Amygdala (tissue), 56 donors: ENCODE measurements around the gene STX8.
"Not testable (repeated sequence)": the region's sequence is repeated elsewhere in the genome, so short reads cannot be mapped to it uniquely, and the experiment has no call there.

Experiments used
- DNase-seq, 56 donors: peaks; one replicate each; lab custom pipeline; 2025; lab: John Stamatoyannopoulos, UW

Gene STX8, protein sequence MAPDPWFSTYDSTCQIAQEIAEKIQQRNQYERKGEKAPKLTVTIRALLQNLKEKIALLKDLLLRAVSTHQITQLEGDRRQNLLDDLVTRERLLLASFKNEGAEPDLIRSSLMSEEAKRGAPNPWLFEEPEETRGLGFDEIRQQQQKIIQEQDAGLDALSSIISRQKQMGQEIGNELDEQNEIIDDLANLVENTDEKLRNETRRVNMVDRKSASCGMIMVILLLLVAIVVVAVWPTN

DNA sequence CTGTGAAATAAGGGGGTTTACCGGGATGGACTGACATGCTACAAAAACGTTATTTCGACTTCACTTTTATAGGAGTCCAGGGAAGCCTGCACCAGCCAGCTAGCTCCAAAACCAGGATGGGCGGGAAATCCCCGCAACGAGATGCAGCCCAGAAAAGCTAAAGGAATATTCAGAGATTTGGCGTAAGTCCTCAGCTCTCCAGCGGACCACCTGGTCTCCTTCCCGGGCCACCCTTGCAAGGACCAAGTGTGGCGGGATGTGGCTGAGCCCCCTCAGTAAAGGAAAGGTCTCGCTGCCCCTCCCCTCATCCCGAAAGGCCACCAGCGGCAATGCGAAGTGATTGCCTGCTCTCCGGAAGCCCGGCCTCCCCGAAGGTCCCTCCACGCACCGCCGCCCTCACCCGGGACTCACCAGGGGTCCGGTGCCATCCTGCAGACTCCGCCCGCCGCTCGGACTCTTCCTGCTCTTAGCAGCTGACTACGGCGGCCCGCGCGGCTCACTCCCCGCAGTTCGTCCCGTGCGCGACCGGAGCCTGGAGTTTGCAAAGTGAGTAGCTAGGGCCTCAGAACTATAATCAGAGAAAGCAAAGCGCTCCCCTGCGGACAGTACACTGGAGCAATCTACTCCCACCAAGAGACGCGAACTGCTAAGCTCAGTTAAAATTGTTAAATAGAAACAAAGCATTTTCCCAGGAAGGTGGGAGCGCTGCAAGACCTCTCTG lies at the start of gene STX8:
STX8 (minus strand) TSS at position 440 of the 721 bp plus-strand sequence; CDS start at position 428, 12 bp downstream.
- DNase-seq, result peak in 55 of 56 donors; percentile 24 to 90 (median 74)

DNA sequence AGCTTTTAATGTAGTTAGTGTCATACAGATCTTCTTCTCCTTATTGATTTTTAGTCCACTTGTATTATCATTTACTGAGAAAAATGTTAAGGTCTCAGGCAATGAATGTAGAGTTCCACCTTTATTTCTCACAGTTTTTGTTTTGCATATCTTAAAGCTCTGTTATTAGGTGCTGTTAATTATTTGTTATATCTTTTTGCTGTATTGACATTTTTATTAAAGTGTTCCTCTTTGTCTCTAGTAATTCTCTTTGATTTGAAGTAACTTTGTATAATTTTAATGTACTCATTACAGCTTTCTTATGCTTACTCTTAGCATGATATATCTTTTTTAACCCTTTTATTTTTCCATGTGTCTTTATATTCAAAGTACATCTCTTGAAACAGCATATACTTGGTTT lies 47.3 kb upstream of the STX8 start:
- DNase-seq, result no peak

DNA sequence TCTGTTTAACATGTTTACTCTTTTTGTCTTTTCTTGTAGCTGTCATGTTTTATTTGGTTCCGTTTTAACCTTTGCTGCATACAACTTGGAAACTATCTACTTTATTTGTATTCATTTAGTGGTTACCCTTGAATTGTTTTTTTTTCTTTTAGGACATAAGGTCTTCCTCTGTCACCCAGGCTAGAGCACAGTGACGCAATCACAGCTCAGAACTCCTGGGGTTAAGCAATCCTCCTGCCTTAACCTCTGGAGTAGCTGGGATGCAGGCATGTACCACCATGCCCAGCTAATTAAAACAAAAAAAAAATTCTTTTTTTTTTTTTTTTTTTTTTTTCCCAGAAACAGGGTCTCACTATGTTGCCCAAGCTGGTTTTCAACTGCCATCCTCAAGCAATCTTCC lies 39.9 kb upstream of the STX8 start:
- no peak for DNase-seq

DNA sequence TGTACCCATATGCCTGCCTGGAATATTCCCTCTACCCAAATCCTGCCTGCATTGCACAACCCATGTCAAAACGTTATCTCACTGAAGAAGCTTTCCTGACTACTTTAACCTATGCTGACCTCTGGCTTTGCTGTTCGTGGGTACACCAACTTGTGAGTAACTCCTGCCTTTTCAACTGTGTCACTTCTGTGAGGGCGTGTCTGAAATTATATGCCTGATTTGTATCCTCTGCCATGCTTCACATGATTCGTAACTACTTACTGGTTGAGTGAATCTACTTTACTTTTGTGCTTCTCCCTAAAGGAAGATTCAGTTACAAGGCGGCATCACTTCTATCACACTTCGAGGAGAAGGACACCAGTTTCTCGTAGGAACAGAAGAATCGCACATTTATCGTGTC lies 36.4 kb upstream of the STX8 start:
- no peak for DNase-seq

DNA sequence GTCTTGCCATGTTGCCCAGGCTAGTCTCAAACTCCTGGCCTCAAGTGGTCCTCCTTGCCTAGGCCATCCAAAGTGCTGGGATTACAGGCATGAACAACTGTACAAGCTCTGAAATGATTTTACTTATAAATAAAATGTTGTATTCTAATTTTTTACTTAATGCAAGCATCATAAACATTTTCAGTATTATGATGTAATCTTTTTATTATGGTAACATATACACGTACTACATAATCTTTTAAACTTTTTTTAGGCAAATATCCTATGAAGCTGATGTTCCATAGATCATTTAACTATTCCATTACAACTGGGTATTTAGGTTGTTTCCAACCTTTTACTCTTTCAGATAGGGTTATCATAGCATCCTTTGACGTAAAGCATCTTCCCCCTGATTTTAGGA lies 35.9 kb upstream of the STX8 start:
- DNase-seq, result no peak

DNA sequence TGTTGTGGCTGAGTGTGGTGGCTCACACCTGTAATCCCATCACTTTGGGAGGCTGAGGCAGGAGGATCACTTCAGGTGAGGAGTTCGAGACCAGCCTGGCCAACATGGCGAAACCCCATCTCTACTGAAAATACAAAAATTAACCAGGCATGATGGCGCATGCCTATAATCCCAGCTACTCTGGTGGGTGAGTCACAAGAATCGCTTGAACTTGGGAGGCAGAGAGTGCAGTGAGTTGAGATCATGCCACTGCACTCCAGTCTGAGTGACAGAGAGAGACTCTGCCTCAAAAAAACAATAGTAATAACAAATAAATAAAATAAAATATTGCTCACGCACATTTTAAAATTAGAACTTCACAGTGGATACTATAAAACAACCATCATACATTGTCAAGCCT lies 31.4 kb upstream of the STX8 start:
- DNase-seq, result not testable (repeated sequence)

DNA sequence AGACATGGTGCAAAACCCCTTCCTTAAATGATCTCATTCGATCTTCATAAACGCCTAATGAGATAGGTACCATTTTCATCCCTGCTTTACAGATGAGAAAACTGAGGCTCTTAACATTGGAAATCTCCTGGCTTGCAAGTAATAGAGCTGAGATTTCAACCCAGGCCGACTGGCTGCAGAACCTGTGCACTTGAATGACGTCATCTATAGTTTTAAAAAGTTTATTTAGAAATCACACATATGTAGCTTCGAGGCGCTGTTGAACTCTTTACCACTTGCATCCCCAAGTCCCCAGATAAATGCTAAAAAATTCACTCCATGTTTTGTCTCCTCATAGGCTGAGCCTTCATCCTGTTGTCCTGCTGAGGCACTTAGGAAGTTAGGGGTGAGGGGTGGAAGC lies 30.8 kb upstream of the STX8 start:
- no peak for DNase-seq

DNA sequence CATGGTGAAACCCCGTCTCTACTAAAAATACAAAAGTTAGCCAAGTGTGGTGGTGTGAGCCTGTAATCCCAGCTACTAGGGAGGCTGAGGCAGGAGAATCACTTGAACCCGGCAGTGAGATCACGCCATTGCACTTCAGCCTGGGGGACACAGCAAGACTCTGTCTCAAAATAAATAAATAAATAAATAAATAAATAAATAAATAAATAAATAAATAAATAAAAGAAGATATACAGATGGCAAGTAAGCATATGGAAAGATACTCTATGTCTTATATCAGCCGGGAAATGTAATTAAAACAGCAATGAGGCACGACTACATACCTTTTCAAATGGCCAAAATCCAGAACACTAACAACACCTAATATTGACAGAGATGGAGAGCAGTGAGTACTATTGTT lies 29.0 kb upstream of the STX8 start:
- not testable (repeated sequence) for DNase-seq

DNA sequence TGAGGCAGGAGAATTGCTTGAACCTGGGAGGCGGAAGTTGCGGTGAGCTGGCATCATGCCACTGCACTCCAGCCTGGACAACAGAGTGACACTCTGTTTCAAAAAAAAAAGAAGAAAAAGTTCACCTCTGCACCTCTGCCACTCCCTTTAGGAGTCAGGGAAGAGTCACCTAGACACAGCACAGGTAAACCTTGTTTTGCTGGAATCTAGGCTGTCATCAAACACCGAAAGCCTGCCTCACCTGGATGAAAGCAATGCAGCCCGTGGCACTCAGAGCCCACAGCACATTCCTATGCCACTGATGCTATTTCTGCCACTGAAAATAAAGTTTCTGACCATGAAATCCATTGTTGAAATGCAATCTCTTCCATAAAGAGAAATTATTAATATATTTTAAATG lies 23.0 kb upstream of the STX8 start:
- DNase-seq, result no peak

DNA sequence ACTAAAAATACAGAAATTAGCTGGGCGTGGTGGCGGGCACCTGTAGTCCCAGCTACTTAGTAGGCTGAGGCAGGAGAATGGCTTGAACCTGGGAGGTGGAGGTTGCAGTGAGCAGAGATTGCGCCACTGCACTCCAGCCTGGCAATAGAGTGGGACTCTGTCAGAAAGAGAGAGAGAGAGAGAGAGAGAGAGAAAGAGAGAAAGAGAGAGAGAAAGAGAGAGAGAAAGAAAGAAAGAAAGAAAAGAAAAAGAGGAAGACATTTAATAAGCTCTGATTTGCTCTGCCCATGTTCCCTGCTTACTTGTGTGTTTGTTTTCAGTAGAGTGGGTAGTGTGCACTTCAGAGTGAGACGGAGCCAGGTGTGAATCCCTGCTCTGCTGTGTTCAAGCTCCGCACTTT lies 22.0 kb upstream of the STX8 start:
- DNase-seq, result not testable (repeated sequence)

DNA sequence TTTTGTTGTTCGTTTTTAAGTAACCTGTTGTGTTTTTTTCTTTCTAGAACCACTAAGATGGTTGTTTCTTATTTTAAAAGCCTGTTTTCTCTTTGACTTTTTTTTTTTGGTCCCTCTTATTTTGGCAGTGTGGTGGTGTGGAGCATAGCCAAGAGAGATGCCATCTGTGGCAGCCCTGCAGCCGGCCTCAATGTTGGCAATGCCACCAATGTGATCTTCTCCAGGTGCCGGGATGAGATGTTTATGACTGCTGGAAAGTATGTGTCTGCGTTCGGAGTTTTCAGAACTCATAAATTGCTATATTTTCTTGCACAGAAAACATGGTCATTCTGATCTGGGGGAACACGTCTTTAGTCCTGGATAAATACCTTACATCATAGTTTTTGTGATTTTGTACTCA lies 18.4 kb upstream of the STX8 start:
- no peak for DNase-seq

DNA sequence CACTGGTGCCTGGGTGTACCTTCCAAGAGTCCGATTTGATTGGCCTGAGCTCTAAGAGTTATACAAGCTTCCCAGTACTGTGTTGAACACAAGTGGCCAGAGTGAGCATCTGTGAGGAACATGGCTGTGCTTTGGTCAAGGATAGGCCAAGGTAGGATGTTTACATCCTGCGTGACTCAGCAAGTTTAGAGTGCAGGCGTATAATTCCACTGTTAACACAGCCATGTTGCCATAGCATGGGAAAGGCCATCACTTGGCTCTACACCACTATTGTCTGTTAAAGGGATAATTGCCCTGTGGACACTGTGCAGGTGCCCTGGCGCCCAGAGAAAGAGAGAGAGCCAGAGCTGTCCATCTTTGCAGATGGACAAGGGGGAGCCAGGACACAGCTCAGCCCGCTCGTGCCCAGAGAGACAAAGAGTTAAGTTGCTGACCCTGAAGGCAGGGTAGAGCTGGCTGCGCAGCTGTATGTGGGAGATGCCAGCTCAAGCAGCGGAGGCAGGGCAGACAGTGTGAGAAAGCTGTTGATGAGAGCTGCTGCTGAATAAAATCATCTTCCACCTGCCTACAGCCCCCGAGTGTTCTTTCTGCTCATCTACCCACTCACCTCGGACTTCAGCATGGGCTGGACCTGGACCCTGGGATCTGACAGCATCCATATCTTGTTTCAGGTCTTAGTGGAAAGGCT lies 12.5 kb upstream of the STX8 start:
- DNase-seq, result peak in 1 of 56 donors; percentile 3

DNA sequence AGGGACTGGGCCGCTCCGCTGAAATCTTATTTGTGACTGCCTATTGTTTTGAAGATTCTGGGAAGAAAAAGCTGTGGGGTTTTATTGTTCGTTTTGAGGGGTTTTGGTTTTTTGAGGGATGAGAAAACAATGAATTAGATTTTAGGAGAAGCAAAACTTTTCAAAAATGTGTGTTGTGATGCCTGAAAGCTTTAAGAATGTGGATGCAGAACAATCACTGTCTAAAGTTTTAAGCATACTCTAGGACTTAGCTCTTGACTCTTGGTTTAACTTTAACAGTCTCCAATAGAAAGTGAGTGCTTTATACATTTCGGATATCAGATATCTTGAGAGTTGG lies 1.7 kb upstream of the STX8 start:
- no peak for DNase-seq

DNA sequence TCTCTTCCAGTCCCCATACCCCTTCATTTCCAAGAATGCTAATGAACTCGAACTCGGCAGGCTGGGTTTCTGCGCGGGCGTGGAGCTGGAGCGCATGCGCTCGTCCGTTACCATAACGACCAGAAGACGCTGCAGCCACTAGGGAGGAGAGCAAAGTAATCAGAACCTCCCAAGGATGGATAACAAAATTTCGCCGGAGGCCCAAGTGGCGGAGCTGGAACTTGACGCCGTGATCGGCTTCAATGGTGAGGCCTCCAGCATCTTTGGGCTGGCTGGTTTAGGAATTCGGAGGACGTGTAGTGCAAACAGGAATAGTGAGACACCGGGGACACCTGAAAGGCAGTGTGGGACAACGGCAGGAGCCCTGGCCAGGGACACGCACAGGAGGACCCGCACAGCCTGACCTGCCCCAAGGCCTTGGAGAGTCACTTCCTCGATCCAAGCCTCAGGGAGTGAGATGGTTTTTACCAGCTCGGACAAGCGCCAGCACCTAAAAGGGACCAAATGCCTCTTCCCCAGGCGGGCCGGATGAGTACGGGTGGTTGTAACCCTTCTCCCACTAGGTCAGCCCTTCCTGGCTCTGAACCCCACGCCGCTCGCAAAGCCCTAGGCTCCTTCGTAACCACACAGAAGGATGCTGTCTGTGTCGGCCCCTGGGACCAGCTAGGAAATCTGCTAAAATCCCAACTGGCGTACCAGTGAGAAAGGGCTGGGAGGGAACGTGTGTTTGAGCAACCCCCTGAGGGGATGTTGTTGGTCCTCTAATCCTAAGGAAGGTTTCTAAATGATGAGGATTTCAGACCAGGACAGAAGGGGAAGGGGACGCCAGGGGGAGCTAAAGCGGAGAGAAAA lies 1.1 kb upstream of the STX8 start, which contains the start of gene CFAP52:
CFAP52 (plus strand) TSS at position 122 of the 852 bp plus-strand sequence; CDS start at position 176, 54 bp downstream.
- peak in 54 of 56 donors; percentile 4 to 87 (median 58) for DNase-seq

DNA sequence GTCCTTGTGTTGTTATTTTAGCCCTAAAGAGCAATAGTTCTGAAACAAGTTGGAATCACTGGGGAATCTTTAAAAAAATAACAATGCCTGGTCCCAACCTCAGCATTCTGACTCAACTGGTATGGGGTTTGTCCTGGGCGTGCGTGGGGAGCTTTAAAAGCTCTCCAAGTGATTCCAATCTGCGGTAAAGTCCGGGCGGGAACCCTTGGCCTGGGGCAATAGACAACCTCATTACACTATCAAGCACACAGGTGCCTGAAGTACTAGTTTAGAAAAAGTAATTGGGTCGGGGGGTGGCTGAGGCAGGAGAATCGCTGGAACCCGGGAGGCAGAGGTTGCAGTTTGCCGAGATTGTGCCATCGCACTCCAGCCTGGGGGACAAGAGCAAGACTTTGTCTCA lies 4.4 kb downstream of the STX8 start:
- no peak for DNase-seq

DNA sequence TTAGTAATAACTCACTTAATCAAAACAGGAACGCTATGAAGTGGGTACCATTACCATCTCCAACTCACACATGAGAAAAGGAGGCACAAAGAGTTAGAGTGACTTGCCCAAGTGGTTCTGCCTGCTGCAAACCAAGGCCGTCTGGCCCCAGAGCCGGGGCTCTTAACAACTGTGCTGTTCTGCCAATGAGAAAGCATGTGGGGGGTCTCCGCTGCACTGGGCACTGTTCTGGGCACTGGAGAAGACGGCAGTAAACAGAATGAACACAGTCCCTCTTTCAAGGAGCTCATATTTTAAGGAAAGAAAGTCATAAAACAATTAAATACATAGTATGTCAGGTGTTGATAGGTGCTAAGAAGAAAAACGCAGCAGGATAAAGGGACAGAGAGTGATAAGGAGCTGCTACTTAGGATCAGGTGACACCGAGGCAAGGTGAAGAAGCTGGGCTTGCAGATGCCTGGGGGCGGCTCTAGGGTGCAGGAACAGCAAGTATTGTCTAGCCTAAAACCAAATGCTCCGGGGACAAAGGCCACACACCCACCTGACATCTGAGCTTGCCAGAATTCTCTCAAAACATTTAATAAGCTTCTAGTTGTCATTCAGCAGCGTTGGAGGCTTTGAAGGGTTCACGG lies 6.5 kb downstream of the STX8 start:
- no peak for DNase-seq

DNA sequence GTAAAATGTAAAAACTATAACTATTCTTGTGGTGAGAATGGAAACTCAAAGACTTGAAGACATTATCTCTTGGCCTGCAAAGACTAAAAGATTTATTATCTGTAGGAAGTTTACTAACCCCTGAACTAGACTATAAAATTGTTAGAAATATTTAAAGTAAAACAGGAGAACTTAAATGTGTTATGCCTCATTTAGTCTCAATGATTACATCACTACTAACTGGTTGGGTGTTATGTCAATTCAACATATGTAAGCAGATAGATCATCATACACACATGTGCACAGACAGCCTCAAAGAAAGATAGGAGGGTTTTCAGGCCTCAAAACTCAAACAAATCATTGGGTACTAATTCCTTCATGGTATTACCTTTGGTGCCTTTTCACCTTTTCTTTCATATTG lies 7.6 kb downstream of the STX8 start:
- DNase-seq, result no peak

DNA sequence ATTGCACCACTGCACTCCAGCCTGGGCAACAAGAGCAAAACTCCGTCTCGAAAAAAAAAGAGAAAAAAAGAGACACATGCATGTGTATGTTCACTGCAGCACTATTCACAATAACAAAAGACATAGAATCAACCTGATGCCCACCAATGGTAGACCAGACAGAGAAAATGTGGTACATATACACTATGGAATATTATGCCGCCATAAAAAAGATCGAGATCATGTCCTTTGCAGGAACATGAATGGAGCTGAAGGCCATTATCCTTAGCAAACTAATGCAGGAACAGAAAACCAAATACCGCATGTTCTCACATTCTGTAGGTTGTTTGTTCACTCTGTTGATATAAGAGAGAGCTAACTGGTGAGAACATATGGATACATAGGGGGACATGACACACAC lies 8.9 kb downstream of the STX8 start:
- not testable (repeated sequence) for DNase-seq

DNA sequence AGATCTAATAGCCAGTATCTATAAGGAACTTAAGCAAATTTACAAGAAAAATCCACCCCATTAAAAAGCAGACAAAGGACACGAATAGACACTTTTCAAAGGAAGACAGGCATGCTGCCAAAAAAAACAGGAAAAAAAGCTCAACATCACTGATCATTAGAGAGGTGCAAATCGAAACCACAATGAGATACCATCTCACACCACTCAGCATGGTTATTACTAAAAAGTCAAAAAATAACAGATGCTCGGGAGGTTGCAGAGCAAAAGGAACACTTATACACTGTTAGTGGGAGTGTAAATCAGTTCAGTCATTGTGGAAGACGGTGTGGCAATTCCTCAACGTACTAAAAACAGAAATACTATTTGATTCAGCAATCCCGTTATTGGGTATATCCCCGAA lies 9.6 kb downstream of the STX8 start:
- DNase-seq, result peak in 1 of 56 donors; percentile 7

DNA sequence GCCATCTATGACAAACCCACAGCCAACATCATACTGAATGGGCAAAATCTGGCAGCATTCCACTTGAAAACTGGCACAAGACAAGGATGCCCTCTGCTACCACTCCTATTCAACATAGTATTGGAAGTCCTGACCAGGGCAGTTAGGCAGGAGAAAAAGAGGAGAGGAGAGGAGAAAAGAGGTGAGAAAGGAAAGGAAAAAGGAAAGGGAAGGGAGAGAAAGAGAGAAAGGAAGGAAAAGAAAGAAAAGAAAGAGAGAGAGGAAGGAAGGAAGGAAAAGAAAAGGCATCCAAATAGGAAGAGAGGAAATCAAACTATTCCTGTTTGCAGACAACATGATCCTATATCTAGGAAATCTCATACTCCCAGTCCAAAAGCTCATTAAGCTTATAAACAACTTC lies 11.5 kb downstream of the STX8 start:
- DNase-seq, result no peak
